ENCODE measurements around the gene LRMDA.

DNA sequence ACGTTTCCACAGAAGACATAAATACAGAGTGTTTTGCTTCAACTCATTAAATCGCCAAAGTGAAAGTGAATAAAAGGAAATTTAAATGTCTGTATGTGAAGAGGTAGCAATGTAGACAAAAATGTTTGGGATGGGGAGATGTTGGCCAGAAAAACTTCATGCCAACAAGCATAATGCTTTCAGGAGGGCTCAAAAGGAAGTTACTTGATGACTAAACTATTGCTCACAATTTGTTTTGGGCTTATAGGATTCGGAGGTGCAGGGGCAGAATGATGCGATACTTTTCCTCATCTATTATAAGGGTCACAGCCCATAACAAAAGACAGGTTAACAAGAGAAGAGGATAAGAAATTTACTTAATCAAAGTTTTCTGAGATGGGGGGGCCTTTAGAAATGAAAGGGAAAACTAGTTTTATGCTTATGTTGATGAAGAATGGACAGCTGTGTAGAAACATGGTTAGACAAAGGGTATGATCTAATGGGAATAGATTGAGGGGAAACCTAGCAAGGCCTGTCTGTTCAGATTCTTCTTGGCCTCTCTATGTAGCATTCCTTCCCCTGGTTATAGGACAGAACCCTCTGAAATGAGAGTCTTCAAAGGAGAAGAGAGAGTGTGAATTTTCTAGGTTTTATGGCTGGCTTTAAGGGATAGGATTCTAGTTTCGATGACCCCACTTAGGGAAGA, 898.6 kb downstream of the LRMDA start:
- TF ChIP-seq CTCF (IDR thresholded peaks at IDR 0.05; ENCODE audit: insufficient read depth, low read length, poor library complexity, severe bottlenecking) (no peak), EZH2phosphoT487 (conservative IDR thresholded peaks at IDR 0.05; ENCODE audit: low read length) (no peak)

All from SU-DHL-6 (cell line).